ENCODE measurements around the gene NPAS3.

DNA sequence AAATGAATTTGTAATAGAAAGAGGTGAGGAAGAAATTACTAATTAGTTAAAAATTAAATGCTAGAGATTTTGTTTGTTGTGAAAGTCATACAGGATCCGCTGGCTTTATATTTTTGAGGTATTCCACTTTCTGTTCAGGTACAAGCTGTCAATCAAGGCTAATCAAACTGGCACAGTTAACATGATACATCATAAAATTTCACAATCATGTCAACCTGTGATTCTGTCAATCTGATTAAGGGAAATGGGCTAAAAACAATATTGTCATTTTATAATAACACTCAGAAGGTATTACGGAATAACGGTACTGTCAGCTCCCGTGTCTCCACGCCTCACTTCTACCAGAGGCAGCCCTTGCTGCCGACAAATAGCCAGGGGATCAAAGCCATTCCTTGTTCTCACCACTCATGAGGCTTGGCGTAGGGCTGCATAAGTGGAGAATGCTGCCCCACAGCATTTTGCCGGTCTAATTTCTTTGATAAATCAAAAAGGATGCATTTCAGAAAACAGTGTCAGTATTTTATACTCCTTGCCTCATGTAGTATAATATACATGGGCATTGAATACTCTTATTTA, 352.9 kb downstream of the NPAS3 start:
- TF ChIP-seq, protein P1, sequence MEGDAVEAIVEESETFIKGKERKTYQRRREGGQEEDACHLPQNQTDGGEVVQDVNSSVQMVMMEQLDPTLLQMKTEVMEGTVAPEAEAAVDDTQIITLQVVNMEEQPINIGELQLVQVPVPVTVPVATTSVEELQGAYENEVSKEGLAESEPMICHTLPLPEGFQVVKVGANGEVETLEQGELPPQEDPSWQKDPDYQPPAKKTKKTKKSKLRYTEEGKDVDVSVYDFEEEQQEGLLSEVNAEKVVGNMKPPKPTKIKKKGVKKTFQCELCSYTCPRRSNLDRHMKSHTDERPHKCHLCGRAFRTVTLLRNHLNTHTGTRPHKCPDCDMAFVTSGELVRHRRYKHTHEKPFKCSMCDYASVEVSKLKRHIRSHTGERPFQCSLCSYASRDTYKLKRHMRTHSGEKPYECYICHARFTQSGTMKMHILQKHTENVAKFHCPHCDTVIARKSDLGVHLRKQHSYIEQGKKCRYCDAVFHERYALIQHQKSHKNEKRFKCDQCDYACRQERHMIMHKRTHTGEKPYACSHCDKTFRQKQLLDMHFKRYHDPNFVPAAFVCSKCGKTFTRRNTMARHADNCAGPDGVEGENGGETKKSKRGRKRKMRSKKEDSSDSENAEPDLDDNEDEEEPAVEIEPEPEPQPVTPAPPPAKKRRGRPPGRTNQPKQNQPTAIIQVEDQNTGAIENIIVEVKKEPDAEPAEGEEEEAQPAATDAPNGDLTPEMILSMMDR (IDR thresholded peaks at IDR 0.05) = no peak
- TF ChIP-seq POLR2A (IDR thresholded peaks at IDR 0.05) = no peak

All from uterus (tissue), 2 donors.